Heart left ventricle (tissue), 16 donors: Measurements from ENCODE around the gene SKI. TPM values are rescaled to one million over a fixed set of nuclear protein-coding genes. Genes with fewer than 3 reads are reported as not detected.
A peak's percentile ranks its signal among the peaks of the same experiment; 100 is the strongest.
"Not testable (repeated sequence)": the region's sequence is repeated elsewhere in the genome, so short reads cannot be mapped to it uniquely, and the experiment has no call there.

ENCODE experiments used
- ATAC-seq, 4 donors: fragments of 200-7000 bp; cut with Tn5 transposase; one replicate each; pipeline ENCODE4 v1.9.1; 2020 to 2022; ENCODE audit warnings: moderate library complexity in 4 of 4, mild to moderate bottlenecking in 3 of 4, moderate number of reproducible peaks in 1 of 4
- DNase-seq, 5 donors: peaks; one replicate each; pipeline ENCODE4 v3.0.0-alpha.2; 2020
- H3K27ac ChIP-seq, 12 donors: fragments of 200-600 bp; sonication (generic) in 4 of 12; one replicate each; pipeline versions ENCODE4 v1.5.0 to v1.8.0; 2016 to 2022; ENCODE audit warnings: mild to moderate bottlenecking in 2 of 12
- H3K27me3 ChIP-seq, 9 donors: fragments of 200-600 bp; sonication (generic) in 2 of 9; one replicate each; pipeline versions ENCODE4 v1.5.1 to v1.8.0; 2016 to 2022; ENCODE audit warnings: mild to moderate bottlenecking in 3 of 9
- H3K36me3 ChIP-seq, 9 donors: fragments of 200-600 bp; sonication (generic) in 2 of 9; one replicate each; pipeline versions ENCODE4 v1.5.0 to v1.8.0; 2018 to 2022; ENCODE audit warnings: mild to moderate bottlenecking in 2 of 9
- H3K4me1 ChIP-seq, 12 donors: fragments of 200-600 bp; sonication (generic) in 4 of 12; one replicate each; pipeline versions ENCODE4 v1.5.0 to v1.8.0; 2016 to 2022; ENCODE audit warnings: mild to moderate bottlenecking in 3 of 12
- H3K4me3 ChIP-seq, 12 donors: fragments of 200-600 bp; sonication (generic) in 4 of 12; one replicate each; pipeline versions ENCODE4 v1.5.0 to v1.8.0; 2017 to 2022; ENCODE audit warnings: mild to moderate bottlenecking in 9 of 12, moderate library complexity in 4 of 12
- H3K9me3 ChIP-seq, 12 donors: fragments of 200-600 bp; sonication (generic) in 4 of 12; one replicate each; pipeline versions ENCODE4 v1.5.0 to v1.8.0; 2016 to 2022; ENCODE audit warnings: mild to moderate bottlenecking in 1 of 12
- POLR2A ChIP-seq, 2 donors: fragments of 450-650 bp; IDR thresholded peaks; one replicate each; pipeline ENCODE4 v1.6.1; 2017; ENCODE audit warnings: antibody characterized with exemption in 2 of 2, mild to moderate bottlenecking in 2 of 2, moderate library complexity in 2 of 2
- WGBS, 4 donors: extraction: QIAGEN DNeasy Blood & Tissue Kit in 2 of 4; methylation state at CpG; one replicate each; pipeline versions ENCODE4 v1.1.5 to v1.1.7; 2013 to 2018; 5-methylcytosine and 5-hydroxymethylcytosine counted together
- intact Hi-C, 10 donors: fragments of 100-400 bp; cut with DNase I; formaldehyde crosslinking; loops; one replicate each; pipeline versions ENCODE4 v1.11.1 to v1.14.2; 2022
- polyA plus RNA-seq, 2 donors: library from polyadenylated mRNA; stranded (reverse); fragments of 200-250 nt; gene quantifications; one replicate each; pipeline ENCODE4 v1.2.3, GENCODE V29; 2013
- total RNA-seq, 9 donors: library from RNA; depleted of rRNA in 2 of 9; stranded (reverse); fragments of >200 nt in 2 of 9; fragmentation: NEBNext Ultra II Directional in 3 of 9; extraction: Animal tissue kit (Norgen Biotek cat#: 25700) in 3 of 9; gene quantifications; one replicate each; pipeline versions ENCODE4 v1.1.0 to v1.2.4, GENCODE V29; 2016 to 2023
- TF ChIP-seq, protein P1 (sequence below), 12 donors: fragments of 200-600 bp; sonication (generic) in 4 of 12; IDR thresholded peaks; one replicate each; pipeline versions ENCODE4 v1.5.0 to v1.8.0; 2018 to 2022; ENCODE audit warnings: antibody characterized with exemption in 12 of 12, mild to moderate bottlenecking in 5 of 12
- donor health status: ischemic (EF 13 %, LVEDD 7.1; RV severe dilation, severe dysfunction).
- donor health status: healthy with polysubstance abuse.
- donor health status: DM: no; HTN: yes; CAD: no.
- donor health status: DM: no; HTN: no; CAD: no.
- donor health status: ischemic (EF 25% LVEDD 6.9; RV normal size, moderate dysfunction).
- donor health status: ischemic (EF 25% LVEDD 5.7; RV mildly dilated, moderate dysfunction).
- donor health status: healthy.
- donor health status: DM: yes; HTN: yes; CAD: no.
- donor health status: ischemic (EF 35%, LVEDD 5.7; RV mildly dilated, moderate dysfunction).
- donor health status: nonischemic (EF 11% LVEDD 7.7; RV severe dilation, severe dysfunction).
- donor health status: DM: yes; HTN: yes; CAD: no.
- donor health status: PGD.
- donor health status: ischemic (EF 29% LVEDD 5.4; RV normal size, mild dysfunction).
- donor health status: nonischemic (EF 23%, LVEDD 6.1; RV moderate dilation, normal function).

Gene SKI
- total and polyA plus RNA-seq, 11 donors, result 16.9 to 52.7 (median 38.9) TPM

- Histone ChIP-seq H3K27ac (no peak overlapping the region), H3K9me3 (peaks cover 0 to 9% (median 4%) of the 10 kb centered on the region in 12 donors), H3K4me3 (no peak overlapping the region), H3K36me3 (no peaks in the 10 kb centered on the region), H3K4me1 (peaks cover 0 to 73% (median 45%) of the 10 kb centered on the region in 12 donors), H3K27me3 (no peaks in the 10 kb centered on the region)
- no peak for TF ChIP-seq POLR2A (IDR thresholded peaks at IDR 0.05)
- TF ChIP-seq, protein P1, sequence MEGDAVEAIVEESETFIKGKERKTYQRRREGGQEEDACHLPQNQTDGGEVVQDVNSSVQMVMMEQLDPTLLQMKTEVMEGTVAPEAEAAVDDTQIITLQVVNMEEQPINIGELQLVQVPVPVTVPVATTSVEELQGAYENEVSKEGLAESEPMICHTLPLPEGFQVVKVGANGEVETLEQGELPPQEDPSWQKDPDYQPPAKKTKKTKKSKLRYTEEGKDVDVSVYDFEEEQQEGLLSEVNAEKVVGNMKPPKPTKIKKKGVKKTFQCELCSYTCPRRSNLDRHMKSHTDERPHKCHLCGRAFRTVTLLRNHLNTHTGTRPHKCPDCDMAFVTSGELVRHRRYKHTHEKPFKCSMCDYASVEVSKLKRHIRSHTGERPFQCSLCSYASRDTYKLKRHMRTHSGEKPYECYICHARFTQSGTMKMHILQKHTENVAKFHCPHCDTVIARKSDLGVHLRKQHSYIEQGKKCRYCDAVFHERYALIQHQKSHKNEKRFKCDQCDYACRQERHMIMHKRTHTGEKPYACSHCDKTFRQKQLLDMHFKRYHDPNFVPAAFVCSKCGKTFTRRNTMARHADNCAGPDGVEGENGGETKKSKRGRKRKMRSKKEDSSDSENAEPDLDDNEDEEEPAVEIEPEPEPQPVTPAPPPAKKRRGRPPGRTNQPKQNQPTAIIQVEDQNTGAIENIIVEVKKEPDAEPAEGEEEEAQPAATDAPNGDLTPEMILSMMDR (IDR thresholded peaks at IDR 0.05), result no peak
- DNase-seq (no peak), ATAC-seq (no peak)
- WGBS, 4 donors, result 94 to 97% (median 96%) methylated on average over 4 of the region's 4 CpGs
- intact Hi-C loops, result no loop called here
Observed at GRCh38 chr1:2260917-2261316, 32.8 kb downstream of the SKI start.

- WGBS, 4 donors, result 92 to 95% (median 94%) methylated on average over 25 of the region's 25 CpGs
- peak in 2 of 5 donors; percentile 3 to 11 for DNase-seq
- H3K9me3 ChIP-seq, H3K36me3 ChIP-seq, H3K4me3 ChIP-seq, intact Hi-C loops, H3K27me3 ChIP-seq, H3K27ac ChIP-seq, ATAC-seq: not testable (repeated sequence)
- H3K4me1 ChIP-seq, result peaks cover 0 to 73% (median 45%) of the 10 kb centered on the region in 12 donors
Observed at GRCh38 chr1:2261476-2262395, 33.6 kb downstream of the SKI start.

DNA sequence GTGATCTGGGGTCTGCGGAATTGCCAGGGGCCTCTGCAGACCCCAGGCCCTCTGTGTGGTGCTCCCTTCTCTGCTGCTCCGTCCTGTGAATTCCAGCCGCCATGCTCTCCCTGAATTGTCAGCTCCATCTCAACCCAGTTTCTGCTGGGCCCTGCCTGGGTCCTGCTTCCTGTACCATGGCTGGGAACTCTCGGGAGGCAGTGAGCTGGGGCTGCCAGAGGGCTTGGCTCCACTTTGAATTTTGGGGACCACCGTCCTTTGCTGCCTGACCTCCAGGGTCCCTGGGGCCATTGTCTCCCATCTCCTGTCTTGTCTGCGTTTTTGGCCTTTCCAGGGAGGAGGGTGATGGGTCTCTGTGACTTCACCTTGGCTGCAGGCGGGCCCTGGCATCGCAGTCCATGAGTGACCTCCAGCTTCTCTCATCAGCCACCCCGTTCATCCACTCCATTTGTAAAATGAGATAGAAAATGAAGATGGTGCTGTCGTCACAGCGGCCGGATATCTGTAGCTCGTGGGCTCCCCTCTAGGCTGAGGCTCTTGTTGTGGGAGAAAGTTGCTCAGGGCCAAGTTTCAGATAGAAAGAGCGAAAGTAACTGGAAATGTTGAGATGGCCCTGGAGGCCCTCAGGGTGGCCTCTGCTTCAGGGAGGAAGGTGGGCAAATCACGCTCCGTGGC is 38.3 kb downstream of the SKI start:
- intact Hi-C loops, result no loop called here
- TF ChIP-seq, protein P1 (IDR thresholded peaks at IDR 0.05), result no peak
- no peak for TF ChIP-seq POLR2A (IDR thresholded peaks at IDR 0.05)
- no peak overlapping the region for H3K4me3 ChIP-seq
- peak overlapping the region in 1 of 12 donors; percentile 1 for H3K27ac ChIP-seq
- 80 to 83% (median 82%) methylated on average over 13 to 16 of the region's 16 CpGs for WGBS, 4 donors
- no peaks in the 10 kb centered on the region for H3K36me3 ChIP-seq
- ATAC-seq, result peak in 1 of 4 donors; percentile 4
- DNase-seq, result peak in 2 of 5 donors; percentile 13 to 45
- no peaks in the 10 kb centered on the region for H3K27me3 ChIP-seq
- peaks cover 14 to 80% (median 58%) of the 10 kb centered on the region in 12 donors for H3K4me1 ChIP-seq
- no peaks in the 10 kb centered on the region for H3K9me3 ChIP-seq

- Histone ChIP-seq H3K4me1 (peaks cover 14 to 86% (median 66%) of the 10 kb centered on the region in 12 donors), H3K27ac (peak overlapping the region in 2 of 12 donors; percentile 1 to 17), H3K4me3 (peak overlapping the region in 3 of 12 donors; percentile 2 to 16 (median 7)), H3K36me3 (no peaks in the 10 kb centered on the region), H3K27me3 (no peaks in the 10 kb centered on the region), H3K9me3 (no peaks in the 10 kb centered on the region)
- intact Hi-C loops, result no loop called here
- WGBS, 4 donors, result 44 to 51% (median 47%) methylated on average over 22 to 30 of the region's 30 CpGs
- DNase-seq, result peak in 2 of 5 donors; percentile 60 to 61
- peak; percentile 29 to 38 (median 34) for ATAC-seq
- TF ChIP-seq POLR2A (IDR thresholded peaks at IDR 0.05), result no peak
- TF ChIP-seq, protein P1 (IDR thresholded peaks at IDR 0.05), result no peak
Observed at GRCh38 chr1:2267051-2267830, 39.1 kb downstream of the SKI start.
